Cardiac muscle cell (in vitro differentiated cells and primary cell): ENCODE measurements around the gene FRMPD3. TPM values are rescaled to one million over a fixed set of nuclear protein-coding genes. Genes with fewer than 3 reads are reported as not detected.

Experiments
- DNase-seq, 2 donors: peaks; one replicate each; pipeline versions ENCODE4 v3.0.0 to v3.0.0-alpha.2; 2010 to 2017; ENCODE audit warnings: low read depth in 1 of 2, low spot score in 1 of 2
- H3K27ac ChIP-seq: fragments of 200-600 bp; sonication (generic); 2 replicates; pipeline ENCODE4 v1.5.1; 2016
- H3K27me3 ChIP-seq: fragments of 200-600 bp; sonication (generic); 2 replicates; pipeline ENCODE4 v1.6.0; 2016; ENCODE audit warnings: control low read depth
- H3K36me3 ChIP-seq: fragments of 200-600 bp; sonication (generic); 2 replicates; pipeline ENCODE4 v1.5.1; 2016; ENCODE audit warnings: control low read depth
- H3K4me1 ChIP-seq: fragments of 200-600 bp; sonication (generic); 2 replicates; pipeline ENCODE4 v1.8.1; 2017; ENCODE audit warnings: low read depth, mild to moderate bottlenecking, mixed run types
- H3K4me3 ChIP-seq: fragments of 200-600 bp; sonication (generic); 2 replicates; pipeline ENCODE4 v1.5.1; 2016; ENCODE audit warnings: mild to moderate bottlenecking
- H3K9me3 ChIP-seq: fragments of 200-600 bp; sonication (generic); 2 replicates; pipeline ENCODE4 v1.5.1; 2017; ENCODE audit warnings: low read depth, mild to moderate bottlenecking, control low read depth
- CTCF ChIP-seq: IDR thresholded peaks from 2 replicates; pipeline ENCODE4 v1.5.1; 2012; ENCODE audit warnings: low read depth, mild to moderate bottlenecking, low read length
- polyA plus RNA-seq: library from polyadenylated mRNA; unstranded; fragments of >200 nt; fragmentation: Nextera tagmentation; extraction: Ambion mirVana; gene quantifications from 2 replicates; pipeline ENCODE4 v1.2.1, GENCODE V29; 2016
- total RNA-seq: library from RNA; depleted of rRNA; stranded (reverse); fragments of >200 nt; gene quantifications from 2 replicates; pipeline ENCODE4 v1.2.3, GENCODE V29; 2016

Gene FRMPD3
- total RNA-seq, result 2.3 and 4.5 TPM in 2 replicates
- polyA plus RNA-seq, result 0.51 and 1.2 TPM in 2 replicates

GRCh38 chrX:107448998-107449835, at the start of gene FRMPD3:
FRMPD3 (plus strand) TSS chrX:107449652; CDS start chrX:107526589, 76,937 bp downstream.
- H3K27ac ChIP-seq, result no peak within 1 kb of the TSS
- no peaks in the 10 kb centered on the region for H3K36me3 ChIP-seq
- H3K4me1 ChIP-seq, result peaks cover 3% of the 10 kb centered on the region
- no peak for TF ChIP-seq CTCF
- peak within 1 kb of the TSS; percentile 92 for H3K4me3 ChIP-seq
- H3K27me3 ChIP-seq, result peaks cover 17% of the 10 kb centered on the region
- no peaks in the 10 kb centered on the region for H3K9me3 ChIP-seq
- DNase-seq, result peak in 1 of 2 donors; percentile 72

- no peak for DNase-seq
- no peaks in the 10 kb centered on the region for H3K36me3 ChIP-seq
- H3K27ac ChIP-seq, result no peak overlapping the region
- TF ChIP-seq CTCF, result no peak
- H3K4me3 ChIP-seq, result no peak overlapping the region
- no peaks in the 10 kb centered on the region for H3K9me3 ChIP-seq
- H3K4me1 ChIP-seq, result no peaks in the 10 kb centered on the region
- H3K27me3 ChIP-seq, result no peaks in the 10 kb centered on the region
These were observed 28.9 kb upstream of the FRMPD3 start for GRCh38 chrX:107420571-107420970.

GRCh38 chrX:107421337-107421861, 28.1 kb upstream of the FRMPD3 start:
- no peaks in the 10 kb centered on the region for H3K36me3 ChIP-seq
- H3K27ac ChIP-seq, result no peak overlapping the region
- H3K9me3 ChIP-seq, result no peaks in the 10 kb centered on the region
- no peak for DNase-seq
- H3K4me1 ChIP-seq, result no peaks in the 10 kb centered on the region
- no peak overlapping the region for H3K4me3 ChIP-seq
- no peak for TF ChIP-seq CTCF
- H3K27me3 ChIP-seq, result no peaks in the 10 kb centered on the region

- no peaks in the 10 kb centered on the region for H3K27me3 ChIP-seq
- no peak overlapping the region for H3K27ac ChIP-seq
- DNase-seq, result peak; percentile 39 to 53
- peak; percentile 36 for TF ChIP-seq CTCF
- H3K36me3 ChIP-seq, result no peaks in the 10 kb centered on the region
- no peaks in the 10 kb centered on the region for H3K9me3 ChIP-seq
- no peaks in the 10 kb centered on the region for H3K4me1 ChIP-seq
- H3K4me3 ChIP-seq, result no peak overlapping the region
These were observed 20.4 kb upstream of the FRMPD3 start for GRCh38 chrX:107429090-107429489.

GRCh38 chrX:107440187-107440586, 9.3 kb upstream of the FRMPD3 start:
- no peak for TF ChIP-seq CTCF
- Histone ChIP-seq H3K36me3 (no peaks in the 10 kb centered on the region), H3K27ac (no peak overlapping the region), H3K9me3 (no peaks in the 10 kb centered on the region), H3K4me3 (no peak overlapping the region), H3K27me3 (no peaks in the 10 kb centered on the region), H3K4me1 (no peaks in the 10 kb centered on the region)
- DNase-seq, result no peak
